ENCODE measurements around the gene BORCS6.

The BORCS6 gene

GRCh38 chr17:8154608-8155155 is 35.3 kb downstream of the BORCS6 start:
- DNase-seq (ENCODE audit: low read depth), result no peak

GRCh38 chr17:8153957-8154607 is 35.9 kb downstream of the BORCS6 start:
- peak; percentile 82 for DNase-seq (ENCODE audit: low read depth)

GRCh38 chr17:8153525-8153956 is 36.4 kb downstream of the BORCS6 start:
- no peak for DNase-seq (ENCODE audit: low read depth)

GRCh38 chr17:8153031-8153451 is 36.9 kb downstream of the BORCS6 start:
- no peak for DNase-seq (ENCODE audit: low read depth)

GRCh38 chr17:8152112-8152775 is 37.7 kb downstream of the BORCS6 start, which contains the start of gene PER1:
TSS of gene PER1 (minus strand) at chr17:8152404. CDS start at chr17:8150706, 1,698 bp downstream.
- DNase-seq (ENCODE audit: low read depth), result peak; percentile 73

GRCh38 chr17:8151641-8152111 is 38.3 kb downstream of the BORCS6 start:
- no peak for DNase-seq (ENCODE audit: low read depth)

- DNase-seq (ENCODE audit: low read depth), result peak; percentile 80
These were observed 38.8 kb downstream of the BORCS6 start for GRCh38 chr17:8151120-8151640.

GRCh38 chr17:8150194-8151119 is 39.5 kb downstream of the BORCS6 start:
- no peak for DNase-seq (ENCODE audit: low read depth)

- no peak for DNase-seq (ENCODE audit: low read depth)
These were observed 40.4 kb downstream of the BORCS6 start for GRCh38 chr17:8149419-8150193.

- DNase-seq (ENCODE audit: low read depth), result no peak
These were observed 41.4 kb downstream of the BORCS6 start for GRCh38 chr17:8148560-8148959.

- DNase-seq (ENCODE audit: low read depth), result no peak
These were observed 42.1 kb downstream of the BORCS6 start for GRCh38 chr17:8147805-8148404.

GRCh38 chr17:8147141-8147804 is 42.7 kb downstream of the BORCS6 start:
- no peak for DNase-seq (ENCODE audit: low read depth)

- DNase-seq (ENCODE audit: low read depth), result no peak
These were observed 43.4 kb downstream of the BORCS6 start for GRCh38 chr17:8146381-8147140.

GRCh38 chr17:8145811-8146210 is 44.2 kb downstream of the BORCS6 start:
- DNase-seq (ENCODE audit: low read depth), result no peak

- DNase-seq (ENCODE audit: low read depth), result no peak
These were observed 45.4 kb downstream of the BORCS6 start for GRCh38 chr17:8144401-8145231.

GRCh38 chr17:8143581-8144400 is 46.2 kb downstream of the BORCS6 start:
- DNase-seq (ENCODE audit: low read depth), result no peak

GRCh38 chr17:8142887-8143580 is 46.9 kb downstream of the BORCS6 start:
- no peak for DNase-seq (ENCODE audit: low read depth)

Measured in activated T-cell treated with anti-CD3 and anti-CD28 coated beads for 1 hour (primary cell).